ENCODE results near the gene EIF2S2.

The EIF2S2 gene

DNA sequence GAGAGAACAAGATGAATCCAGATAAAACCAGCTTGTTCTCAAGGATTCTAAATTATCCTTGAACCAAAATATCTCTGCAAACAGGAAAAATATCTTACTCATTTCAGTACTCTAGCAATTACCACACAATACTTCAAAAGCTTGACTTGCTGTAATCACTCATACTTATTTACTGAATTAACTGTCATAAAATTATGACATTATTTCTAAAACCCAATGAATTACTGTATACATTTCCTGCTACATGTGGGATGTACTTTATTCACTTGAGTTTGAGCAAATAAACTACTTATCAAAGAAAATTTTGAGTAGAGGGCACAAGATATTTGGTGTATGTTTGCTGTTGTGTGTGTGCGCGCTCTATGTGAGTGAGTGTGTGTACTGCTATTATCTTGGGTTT lies 9.7 kb downstream of the EIF2S2 start:
- no peak overlapping the region for H3K4me3 ChIP-seq (ENCODE audit: low read depth, low read length)
- TF ChIP-seq, protein P1, sequence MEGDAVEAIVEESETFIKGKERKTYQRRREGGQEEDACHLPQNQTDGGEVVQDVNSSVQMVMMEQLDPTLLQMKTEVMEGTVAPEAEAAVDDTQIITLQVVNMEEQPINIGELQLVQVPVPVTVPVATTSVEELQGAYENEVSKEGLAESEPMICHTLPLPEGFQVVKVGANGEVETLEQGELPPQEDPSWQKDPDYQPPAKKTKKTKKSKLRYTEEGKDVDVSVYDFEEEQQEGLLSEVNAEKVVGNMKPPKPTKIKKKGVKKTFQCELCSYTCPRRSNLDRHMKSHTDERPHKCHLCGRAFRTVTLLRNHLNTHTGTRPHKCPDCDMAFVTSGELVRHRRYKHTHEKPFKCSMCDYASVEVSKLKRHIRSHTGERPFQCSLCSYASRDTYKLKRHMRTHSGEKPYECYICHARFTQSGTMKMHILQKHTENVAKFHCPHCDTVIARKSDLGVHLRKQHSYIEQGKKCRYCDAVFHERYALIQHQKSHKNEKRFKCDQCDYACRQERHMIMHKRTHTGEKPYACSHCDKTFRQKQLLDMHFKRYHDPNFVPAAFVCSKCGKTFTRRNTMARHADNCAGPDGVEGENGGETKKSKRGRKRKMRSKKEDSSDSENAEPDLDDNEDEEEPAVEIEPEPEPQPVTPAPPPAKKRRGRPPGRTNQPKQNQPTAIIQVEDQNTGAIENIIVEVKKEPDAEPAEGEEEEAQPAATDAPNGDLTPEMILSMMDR (IDR thresholded peaks at IDR 0.05; ENCODE audit: low read depth, low read length) = no peak

DNA sequence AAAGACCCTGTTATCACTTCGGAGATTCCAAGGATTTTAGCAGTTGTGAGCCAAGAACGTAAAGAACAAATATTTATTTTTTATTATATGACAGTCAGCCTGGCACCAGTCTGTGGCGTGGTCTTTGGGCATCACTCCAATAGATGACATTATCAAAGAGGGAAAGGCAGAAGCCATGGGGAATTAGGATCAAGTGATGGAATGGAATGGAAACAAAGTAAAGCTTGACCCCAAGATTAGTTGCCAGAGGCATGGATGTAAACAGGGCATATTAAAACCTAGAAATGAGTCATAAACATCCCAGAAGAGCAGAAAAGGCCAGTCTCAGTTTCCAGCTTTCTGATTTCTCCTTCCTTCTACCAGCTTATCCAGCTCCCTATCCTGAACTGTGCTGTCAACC lies 11.5 kb downstream of the EIF2S2 start:
- TF ChIP-seq, protein P1 (IDR thresholded peaks at IDR 0.05; ENCODE audit: low read depth, low read length) = no peak
- no peak overlapping the region for H3K4me3 ChIP-seq (ENCODE audit: low read depth, low read length)

DNA sequence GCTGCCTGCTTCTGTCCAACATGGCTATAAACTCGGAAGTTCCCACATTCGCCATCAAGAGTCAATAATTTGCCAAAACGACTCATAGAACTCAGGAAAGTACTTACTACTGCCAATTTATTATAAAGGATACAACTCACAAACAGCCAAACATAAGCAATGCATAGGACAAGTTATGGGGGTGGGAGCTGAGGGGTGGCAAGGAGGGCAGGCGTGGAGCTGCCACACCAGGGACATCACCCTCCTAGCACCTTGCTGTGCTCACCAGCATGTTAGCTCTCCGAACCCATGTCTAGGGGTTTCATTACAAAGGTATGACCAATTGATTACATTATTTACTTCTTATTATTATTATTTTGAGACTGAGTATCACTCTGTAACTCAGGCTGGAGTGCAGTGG lies 12.4 kb downstream of the EIF2S2 start:
- TF ChIP-seq, protein P1 (IDR thresholded peaks at IDR 0.05; ENCODE audit: low read depth, low read length) = no peak
- no peak overlapping the region for H3K4me3 ChIP-seq (ENCODE audit: low read depth, low read length)

DNA sequence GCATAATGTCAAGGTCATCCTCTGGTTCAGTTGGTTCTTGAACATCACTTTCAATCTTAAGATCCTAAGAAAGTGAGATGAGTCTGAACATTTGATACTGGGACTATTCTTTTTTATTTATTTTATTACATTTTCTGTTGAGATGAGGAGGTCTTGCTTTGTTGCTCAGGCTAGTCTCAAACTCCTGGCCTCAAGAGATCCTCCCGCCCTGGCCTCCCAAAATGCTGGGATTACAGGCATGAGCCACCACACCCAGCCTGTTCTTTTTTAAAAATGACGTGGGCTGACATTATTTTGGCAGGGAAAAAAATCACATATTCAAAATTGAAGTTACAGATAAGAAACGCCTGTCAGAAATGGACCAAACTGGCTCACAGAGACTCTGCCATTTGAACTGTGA lies 13.5 kb downstream of the EIF2S2 start:
- TF ChIP-seq, protein P1 (IDR thresholded peaks at IDR 0.05; ENCODE audit: low read depth, low read length) = no peak
- no peak overlapping the region for H3K4me3 ChIP-seq (ENCODE audit: low read depth, low read length)

DNA sequence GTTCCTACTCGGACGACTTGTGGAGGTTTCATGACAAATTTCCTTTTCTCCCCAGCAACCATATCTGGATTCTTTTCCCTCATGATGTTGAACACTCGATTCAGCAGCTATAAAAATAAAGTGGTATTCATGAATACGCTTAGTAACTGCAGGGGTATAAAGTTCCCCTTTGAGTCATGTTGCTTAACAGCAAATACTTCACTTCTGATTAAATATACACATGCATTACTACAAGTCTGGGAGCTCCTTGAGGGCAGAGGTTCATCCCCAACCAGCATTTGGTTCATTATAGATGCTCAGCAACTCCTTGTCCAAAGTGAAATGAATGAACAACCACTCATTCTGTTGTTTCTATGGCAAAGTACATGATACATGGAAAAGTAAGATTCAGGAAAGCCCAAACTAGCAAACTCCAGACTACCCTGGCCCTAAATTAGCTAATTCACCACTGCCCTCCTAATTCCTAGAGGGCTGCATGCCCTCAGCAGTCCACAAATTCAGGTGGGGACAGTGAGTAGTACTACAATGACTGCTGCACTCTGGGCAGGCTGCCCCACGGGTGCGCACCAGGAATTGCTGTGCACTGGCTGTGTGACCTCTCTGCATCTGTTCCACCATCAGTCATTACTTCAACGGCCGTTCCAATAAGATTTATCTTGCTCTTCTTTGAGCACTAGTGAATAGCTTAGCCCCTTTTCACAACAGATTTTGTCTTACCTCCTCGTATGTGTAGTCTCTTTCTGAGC lies 15.2 kb downstream of the EIF2S2 start:
- TF ChIP-seq, protein P1 (IDR thresholded peaks at IDR 0.05; ENCODE audit: low read depth, low read length) = no peak
- no peak overlapping the region for H3K4me3 ChIP-seq (ENCODE audit: low read depth, low read length)

DNA sequence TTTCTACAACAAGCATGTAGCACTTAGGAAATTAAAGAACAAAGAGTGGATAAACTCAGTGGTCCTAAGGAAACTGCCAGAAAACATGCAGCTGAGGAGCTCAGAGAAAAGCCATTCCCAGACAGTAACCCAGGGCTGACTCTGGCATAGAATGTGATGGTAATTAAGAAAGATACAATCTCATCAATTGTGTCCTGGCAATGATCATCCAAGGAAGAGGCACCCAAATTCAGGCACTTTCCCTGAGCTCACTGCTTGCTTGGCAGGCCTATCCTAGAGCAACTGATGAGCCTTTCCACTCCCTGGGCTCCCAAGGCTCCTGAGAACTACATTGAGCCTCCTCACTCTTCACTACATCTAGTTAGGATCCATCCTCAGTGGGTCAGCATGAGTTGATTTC lies 16.2 kb downstream of the EIF2S2 start:
- TF ChIP-seq, protein P1 (IDR thresholded peaks at IDR 0.05; ENCODE audit: low read depth, low read length) = no peak
- no peak overlapping the region for H3K4me3 ChIP-seq (ENCODE audit: low read depth, low read length)

DNA sequence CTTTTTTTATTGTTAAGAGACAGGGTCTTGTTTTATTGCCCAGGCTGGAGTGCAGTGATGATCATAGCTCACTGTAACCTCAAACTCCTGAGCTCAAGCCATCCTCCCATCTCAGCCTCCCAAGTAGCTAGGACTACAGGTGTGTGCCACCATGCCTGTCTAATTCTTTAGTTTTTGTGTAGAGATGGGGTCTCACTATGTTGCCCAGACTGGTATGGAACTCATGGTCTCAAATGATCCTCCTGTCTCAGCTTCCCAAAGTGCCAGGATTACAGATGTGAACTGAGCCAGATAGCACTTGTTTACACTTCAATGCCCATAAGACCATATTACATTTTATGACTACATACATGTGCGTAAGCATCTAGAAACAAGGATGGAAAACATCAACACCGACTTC lies 18.1 kb downstream of the EIF2S2 start:
- TF ChIP-seq, protein P1 (IDR thresholded peaks at IDR 0.05; ENCODE audit: low read depth, low read length) = no peak
- no peak overlapping the region for H3K4me3 ChIP-seq (ENCODE audit: low read depth, low read length)
